Measurements from ENCODE around the gene DLG2.

- TF ChIP-seq CTCF (IDR thresholded peaks at IDR 0.05; ENCODE audit: extremely low read depth in 1 of 2, insufficient read depth in 1 of 2, low read depth in 1 of 2, low read length in 2 of 2), result no peak
- TF ChIP-seq POLR2A (IDR thresholded peaks at IDR 0.05; ENCODE audit: low read depth, low read length), result no peak
- TF ChIP-seq POLR2AphosphoS5 (IDR thresholded peaks at IDR 0.05; ENCODE audit: insufficient read depth, low read depth, low read length), result no peak
- TF ChIP-seq GATA2 (IDR thresholded peaks at IDR 0.05; ENCODE audit: insufficient read depth, insufficient read length, low read depth, low read length), result no peak
- no peak for TF ChIP-seq EZH2 (IDR thresholded peaks at IDR 0.05; ENCODE audit: borderline replicate concordance, low read depth, low read length, severe bottlenecking)
Observed at GRCh38 chr11:85277693-85278092, 349.5 kb downstream of the DLG2 start.
